H1 (cell line): ENCODE measurements around the gene TK1. TPM values are rescaled to one million over a fixed set of nuclear protein-coding genes. Genes with fewer than 3 reads are reported as not detected.
A peak's percentile ranks its signal among the peaks of the same experiment; 100 is the strongest.

Experiments
- CTCF ChIA-PET: fragments of 300-600 bp; sonication (Branson Sonifier 250); formaldehyde crosslinking; loops from one replicate; lab custom pipeline; 2021; ENCODE audit not compliant: partially characterized antibody; lab: Charles Lee
- POLR2A ChIA-PET: fragments of 300-600 bp; sonication (Branson Sonifier 250); formaldehyde crosslinking; loops from one replicate; lab custom pipeline; 2021; ENCODE audit warnings: inconsistent platforms; ENCODE audit not compliant: partially characterized antibody; lab: Charles Lee
- DNase-seq, 2 experiments: peaks; one replicate each; pipeline versions ENCODE4 v3.0.0 to v3.0.0-alpha.2; 2010 to 2022; ENCODE audit warnings: low spot score in 2 of 2, low read depth in 1 of 2, mixed read lengths in 1 of 2
- FAIRE-seq: peaks from 2 replicates; lab custom pipeline; 2011; peaks lifted over from hg19 to GRCh38; lab: Jason Lieb, UNC
- H2AFZ ChIP-seq: 2 replicates; pipeline ENCODE4 v1.8.1; 2012; ENCODE audit warnings: low read length, inconsistent platforms
- H2AK5ac ChIP-seq: 2 replicates; pipeline ENCODE4 v1.6.1; 2013; ENCODE audit warnings: low read depth, low read length
- H2BK120ac ChIP-seq: replicated peaks from 2 replicates; pipeline ENCODE3; 2013; ENCODE audit warnings: low read depth, low read length, inconsistent platforms
- H2BK12ac ChIP-seq: 2 replicates; pipeline ENCODE4 v1.6.1; 2013; ENCODE audit warnings: low read depth, low read length
- H2BK15ac ChIP-seq: 2 replicates; pipeline ENCODE4 v1.6.1; 2013; ENCODE audit warnings: low read length
- H2BK20ac ChIP-seq: 2 replicates; pipeline ENCODE4 v1.6.1; 2013; ENCODE audit warnings: low read length
- H2BK5ac ChIP-seq: 2 replicates; pipeline ENCODE4 v1.6.1; 2013; ENCODE audit warnings: low read depth, low read length
- H3K14ac ChIP-seq: 2 replicates; pipeline ENCODE4 v1.6.1; 2013; ENCODE audit warnings: inconsistent platforms; ENCODE audit not compliant: insufficient read length
- H3K18ac ChIP-seq: 2 replicates; pipeline ENCODE4 v1.6.1; 2013; ENCODE audit warnings: low read length; ENCODE audit errors: extremely low read depth
- H3K23ac ChIP-seq: 2 replicates; pipeline ENCODE4 v1.6.1; 2013; ENCODE audit warnings: inconsistent platforms; ENCODE audit not compliant: insufficient read length
- H3K23me2 ChIP-seq: 2 replicates; pipeline ENCODE4 v1.6.1; 2013; ENCODE audit warnings: low read depth, low read length
- H3K27ac ChIP-seq: 2 replicates; pipeline ENCODE4 v1.6.1; 2011; ENCODE audit warnings: low read depth, low read length, inconsistent platforms
- H3K27me3 ChIP-seq, 4 experiments: replicated peaks in 1 of 4; 1 replicate in 1 of 4; 2 replicates in 3 of 4; pipeline versions ENCODE4 v1.6.1 to v1.8.1; 2011 to 2013; ENCODE audit warnings: low read length in 3 of 4, mild to moderate bottlenecking in 3 of 4, inconsistent platforms in 2 of 4, mixed read lengths in 2 of 4, moderate library complexity in 1 of 4; ENCODE audit not compliant: control insufficient read depth in 3 of 4, insufficient read depth in 3 of 4; ENCODE audit errors: extremely low read depth in 1 of 4
- H3K36me3 ChIP-seq, 4 experiments: 2 replicates each; pipeline versions ENCODE4 v1.6.1 to v1.8.1; 2011 to 2013; ENCODE audit warnings: mild to moderate bottlenecking in 4 of 4, low read length in 3 of 4, moderate library complexity in 2 of 4, control low read depth in 1 of 4, inconsistent platforms in 1 of 4; ENCODE audit not compliant: insufficient read depth in 4 of 4, control insufficient read depth in 2 of 4
- H3K4ac ChIP-seq: replicated peaks from 2 replicates; pipeline ENCODE3; 2013; ENCODE audit warnings: low read length, low read depth, mixed read lengths, inconsistent platforms; ENCODE audit not compliant: insufficient read length
- H3K4me1 ChIP-seq, 4 experiments: replicated peaks in 1 of 4; 1 replicate in 1 of 4; 2 replicates in 3 of 4; pipeline versions ENCODE4 v1.6.1 to v1.8.1; 2011 to 2013; ENCODE audit warnings: low read length in 3 of 4, inconsistent platforms in 2 of 4, mixed read lengths in 1 of 4; ENCODE audit not compliant: insufficient read depth in 4 of 4, control insufficient read depth in 3 of 4
- H3K4me2 ChIP-seq, 2 experiments: 2 replicates each; pipeline versions ENCODE4 v1.6.1 to v1.8.1; 2011 to 2013; ENCODE audit warnings: low read depth in 2 of 2, low read length in 2 of 2, control low read depth in 1 of 2, inconsistent platforms in 1 of 2, mild to moderate bottlenecking in 1 of 2; ENCODE audit not compliant: insufficient read depth in 1 of 2
- H3K4me3 ChIP-seq, 4 experiments: fragments of 200-600, 300-600 bp in 1 of 4; sonication (generic), shearing (Covaris generic), sonication (Bioruptor Twin) in 1 of 4; 2 replicates each; pipeline versions ENCODE4 v1.5.1 to v1.8.1; 2011 to 2016; ENCODE audit warnings: low read length in 4 of 4, low read depth in 3 of 4, control low read depth in 2 of 4, inconsistent platforms in 2 of 4, mild to moderate bottlenecking in 2 of 4, mixed read lengths in 1 of 4, moderate library complexity in 1 of 4; ENCODE audit not compliant: insufficient read depth in 2 of 4; ENCODE audit errors: extremely low read depth in 1 of 4
- H3K56ac ChIP-seq: replicated peaks from 2 replicates; pipeline ENCODE3; 2013; ENCODE audit warnings: low read depth, mild to moderate bottlenecking, mixed read lengths, low read length, inconsistent platforms; ENCODE audit not compliant: insufficient read length
- H3K79me1 ChIP-seq: 2 replicates; pipeline ENCODE4 v1.6.1; 2013; ENCODE audit warnings: low read depth, low read length, control low read depth
- H3K79me2 ChIP-seq, 2 experiments: 2 replicates each; pipeline versions ENCODE4 v1.6.1 to v1.8.1; 2012 to 2013; ENCODE audit warnings: low read length in 2 of 2, mild to moderate bottlenecking in 2 of 2, inconsistent platforms in 1 of 2; ENCODE audit not compliant: insufficient read depth in 2 of 2, control insufficient read depth in 1 of 2
- H3K9ac ChIP-seq, 4 experiments: replicated peaks in 1 of 4; 1 replicate in 1 of 4; 2 replicates in 3 of 4; pipeline versions ENCODE4 v1.6.1 to v1.8.1; 2011 to 2013; ENCODE audit warnings: low read depth in 3 of 4, low read length in 3 of 4, control low read depth in 2 of 4, mild to moderate bottlenecking in 2 of 4, moderate library complexity in 2 of 4, inconsistent platforms in 1 of 4; ENCODE audit errors: extremely low read depth in 1 of 4
- H3K9me3 ChIP-seq, 2 experiments: 2 replicates each; pipeline versions ENCODE4 v1.6.1 to v1.8.1; 2012 to 2013; ENCODE audit warnings: mild to moderate bottlenecking in 2 of 2, moderate library complexity in 2 of 2, control low read depth in 1 of 2, inconsistent platforms in 1 of 2, low read depth in 1 of 2, low read length in 1 of 2, mixed read lengths in 1 of 2; ENCODE audit not compliant: insufficient read depth in 2 of 2
- H4K20me1 ChIP-seq, 2 experiments: replicated peaks in 1 of 2; 2 replicates each; pipeline versions ENCODE3 to v1.8.1; 2011 to 2013; ENCODE audit warnings: inconsistent platforms in 2 of 2, low read length in 2 of 2, mild to moderate bottlenecking in 1 of 2; ENCODE audit not compliant: insufficient read depth in 2 of 2, control insufficient read depth in 1 of 2
- H4K5ac ChIP-seq: 2 replicates; pipeline ENCODE4 v1.6.1; 2013; ENCODE audit warnings: low read length, low read depth, mixed read lengths, inconsistent platforms; ENCODE audit not compliant: insufficient read length
- H4K8ac ChIP-seq: 2 replicates; pipeline ENCODE4 v1.8.0; 2013; ENCODE audit warnings: mild to moderate bottlenecking, moderate library complexity, low read length, inconsistent platforms; ENCODE audit not compliant: insufficient read depth; ENCODE audit errors: extremely low read depth
- H4K91ac ChIP-seq: replicated peaks from 2 replicates; pipeline ENCODE3; 2013; ENCODE audit warnings: low read length, mixed read lengths, inconsistent platforms; ENCODE audit not compliant: insufficient read length
- KDM1A ChIP-seq: fragments of 200-600, 300-600 bp; sonication (generic); IDR thresholded peaks from 2 replicates; pipeline ENCODE4 v1.7.1; 2016; ENCODE audit warnings: mild to moderate bottlenecking, low read length, borderline replicate concordance
- KDM4A ChIP-seq: IDR thresholded peaks from one replicate; pipeline ENCODE4 v1.7.1; 2012; ENCODE audit warnings: low read depth, mild to moderate bottlenecking, moderate library complexity, low read length, inconsistent platforms; ENCODE audit not compliant: severe bottlenecking
- NRF1 ChIP-seq: IDR thresholded peaks from 2 replicates; pipeline ENCODE4 v1.6.1; 2011; ENCODE audit warnings: mild to moderate bottlenecking, low read depth, low read length, improper control_type of control experiment
- SAP30 ChIP-seq: fragments of 300-600 bp; sonication (generic); IDR thresholded peaks from 2 replicates; pipeline ENCODE4 v1.7.1; 2012; ENCODE audit warnings: low read length, moderate library complexity, mild to moderate bottlenecking, inconsistent platforms; ENCODE audit not compliant: insufficient read depth, insufficient replicate concordance
- WGBS, 2 experiments: shearing (Covaris generic) in 1 of 2; methylation state at CpG; one replicate each; pipeline versions ENCODE4 v1.1.6 to v1.1.7; 2013 to 2015; ENCODE audit warnings: low lambda C conversion rate in 2 of 2, mixed read lengths in 2 of 2, inconsistent platforms in 1 of 2, low coverage in 1 of 2, missing lambda C conversion rate in 1 of 2; ENCODE audit not compliant: insufficient replicate concordance in 2 of 2, insufficient coverage in 1 of 2, insufficient read length in 1 of 2; ENCODE audit errors: extremely low coverage in 1 of 2, missing lambda C conversion rate in 1 of 2; 5-methylcytosine and 5-hydroxymethylcytosine counted together
- polyA plus RNA-seq, 7 experiments: library from polyadenylated mRNA; depleted of rRNA in 3 of 7; stranded (reverse) in 5 of 7; unstranded in 2 of 7; fragments of >200 nt in 5 of 7; fragments of 200-250 nt in 2 of 7; gene quantifications; 1 replicate in 5 of 7; 2 replicates in 1 of 7; 4 replicates in 1 of 7; pipeline versions ENCODE4 v1.2.1 to v1.2.3, GENCODE V29; 2011 to 2013; ENCODE audit warnings: missing spikeins in 2 of 7, mixed read lengths in 2 of 7
- total RNA-seq: library from RNA; stranded (reverse); fragmentation: NEBNext Ultra II Directional; extraction: Animal tissue kit (Norgen Biotek cat#: 25700); gene quantifications from 2 replicates; pipeline ENCODE4 v1.2.1, GENCODE V29; 2021

The TK1 gene
- total and polyA plus RNA-seq, 2 of the 8 experiments (the other 6 are each of a cell fraction or from before 2014, with no cell fraction given), result 66.9 to 147 TPM

GRCh38 chr17:78129351-78130089, 57.3 kb downstream of the TK1 start:
- Histone ChIP-seq H2BK12ac (peak overlapping the region; percentile 82; the same call in 1 of the 2 replicates), H4K8ac (no peak overlapping the region), H4K20me1 (peaks cover 2 to 6% of the 10 kb centered on the region in 2 experiments), H2BK20ac (peak overlapping the region; percentile 80; the same call in 1 of the 2 replicates), H3K4ac (no peak overlapping the region), H2AK5ac (no peak overlapping the region; the same call in 1 of the 2 replicates), H2AFZ (no peak overlapping the region), H4K5ac (no peak overlapping the region), H3K4me1 (peaks cover 0 to 31% (median 19%) of the 10 kb centered on the region in 4 experiments; a peak in 6 of 7 replicates), H3K36me3 (peaks cover 0 to 8% (median 2%) of the 10 kb centered on the region in 4 experiments; a peak in 2 of 8 replicates), H3K27me3 (peaks cover 0 to 26% (median 17%) of the 10 kb centered on the region in 4 experiments; a peak in 5 of 7 replicates), H2BK120ac (peak overlapping the region; percentile 39), H3K4me3 (peak overlapping the region in 1 of 4 experiments; percentile 94; a peak in 2 of 8 replicates), H3K27ac (no peak overlapping the region), H3K9ac (no peak overlapping the region; a peak in 1 of 7 replicates), H3K18ac (0 out of 2 replicates have a peak overlapping the region, but pooled peaks have one; percentile 20), H2BK5ac (peak overlapping the region; percentile 54; the same call in 1 of the 2 replicates), H3K14ac (no peak overlapping the region), H3K79me1 (no peaks in the 10 kb centered on the region), H3K79me2 (no peaks in the 10 kb centered on the region), H4K91ac (peak overlapping the region; percentile 17), H3K4me2 (peak overlapping the region; percentile 56 to 90; a peak in 2 of 4 replicates), H3K23ac (no peak overlapping the region), H3K9me3 (no peaks in the 10 kb centered on the region), H3K23me2 (peaks cover 7% of the 10 kb centered on the region), H3K56ac (no peak overlapping the region), H2BK15ac (peak overlapping the region; percentile 88; the same call in 1 of the 2 replicates)
- DNase-seq (no peak), FAIRE-seq (no peak)
- no peak for TF ChIP-seq NRF1
- TF ChIP-seq SAP30, result no peak
- TF ChIP-seq KDM4A, result no peak
- peak; percentile 87; the same call in 1 of the 2 replicates for TF ChIP-seq KDM1A
- CTCF ChIA-PET, result interaction anchor here (0.6 to 2.6 kb wide), 7 partner anchors 9 to 127 kb away, joined by 3 to 9 read pairs (median 5); no protein-coding TSS in a partner anchor
- WGBS, 2 experiments, result 89% methylated on average over 4 of the region's 4 CpGs; no CpG with 5 or more reads in 1 of the 2 experiments
- POLR2A ChIA-PET, result interaction anchor here (1.0 to 2.6 kb wide), 8 partner anchors 9 to 171 kb away, joined by 3 to 16 read pairs (median 4); partner anchors contain the start of genes AFMID, TK1 and TNRC6C
